Measurements from ENCODE around the gene STX3. TPM values are rescaled to one million over a fixed set of nuclear protein-coding genes. Genes with fewer than 3 reads are reported as not detected.

Gene STX3
- total and polyA plus RNA-seq, 2 experiments from 2014 or later, result 19.0 to 65.5 TPM

DNA sequence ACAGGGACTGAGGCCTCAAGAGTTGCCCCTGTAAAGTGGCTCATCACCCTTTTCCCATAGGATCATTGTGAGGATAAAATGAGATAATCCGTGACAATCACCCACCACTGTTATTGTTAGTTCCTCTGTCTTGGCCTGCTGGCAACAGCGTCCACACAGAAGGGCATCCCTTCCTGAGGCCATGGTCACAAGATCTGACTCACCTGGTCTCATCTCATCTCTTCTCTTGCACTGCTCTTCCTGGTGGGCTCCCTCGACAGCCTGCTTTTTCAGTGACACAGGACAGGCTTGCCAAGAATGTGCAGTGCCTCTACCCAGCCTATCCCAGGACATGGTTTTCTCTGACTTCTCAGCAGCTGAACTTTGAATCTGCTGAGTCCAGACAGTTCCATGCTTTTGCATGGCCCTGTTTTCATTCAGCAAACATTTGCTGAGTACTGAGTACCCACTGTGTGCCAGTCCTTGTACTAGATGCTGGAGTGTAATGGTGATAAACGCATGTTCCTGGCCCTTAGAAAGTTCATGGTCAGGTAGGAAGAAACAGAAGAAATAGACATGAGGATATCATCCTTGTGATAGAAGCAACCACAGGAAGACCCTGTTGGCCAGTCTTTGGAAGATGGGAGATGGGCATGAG lies 3.3 kb downstream of the STX3 start:
- H3K4me3 Mint-ChIP-seq, result no peak overlapping the region
- H3K4me1 ChIP-seq (ENCODE audit: insufficient read depth), result peaks cover 16% of the 10 kb centered on the region
- H3K4me3 ChIP-seq, result no peak overlapping the region
- TF ChIP-seq, protein P1, sequence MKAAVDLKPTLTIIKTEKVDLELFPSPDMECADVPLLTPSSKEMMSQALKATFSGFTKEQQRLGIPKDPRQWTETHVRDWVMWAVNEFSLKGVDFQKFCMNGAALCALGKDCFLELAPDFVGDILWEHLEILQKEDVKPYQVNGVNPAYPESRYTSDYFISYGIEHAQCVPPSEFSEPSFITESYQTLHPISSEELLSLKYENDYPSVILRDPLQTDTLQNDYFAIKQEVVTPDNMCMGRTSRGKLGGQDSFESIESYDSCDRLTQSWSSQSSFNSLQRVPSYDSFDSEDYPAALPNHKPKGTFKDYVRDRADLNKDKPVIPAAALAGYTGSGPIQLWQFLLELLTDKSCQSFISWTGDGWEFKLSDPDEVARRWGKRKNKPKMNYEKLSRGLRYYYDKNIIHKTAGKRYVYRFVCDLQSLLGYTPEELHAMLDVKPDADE (IDR thresholded peaks at IDR 0.05), result no peak
- TF ChIP-seq EZH2 (IDR thresholded peaks at IDR 0.05; ENCODE audit: low read depth, unreplicated experiment) (no peak), JUNB (IDR thresholded peaks at IDR 0.05; ENCODE audit: unreplicated experiment) (no peak), NANOG (IDR thresholded peaks at IDR 0.05; ENCODE audit: borderline replicate concordance) (no peak), EZH2phosphoT487 (IDR thresholded peaks at IDR 0.05; ENCODE audit: unreplicated experiment) (no peak), ZNF331 (CRISPR knock-in tag; IDR thresholded peaks at IDR 0.05; ENCODE audit: low read depth) (no peak), ZNF114 (CRISPR knock-in tag; IDR thresholded peaks at IDR 0.05) (no peak), POLR2AphosphoS5 (IDR thresholded peaks at IDR 0.05; ENCODE audit: low read depth) (no peak)
- TF ChIP-seq, protein P2, sequence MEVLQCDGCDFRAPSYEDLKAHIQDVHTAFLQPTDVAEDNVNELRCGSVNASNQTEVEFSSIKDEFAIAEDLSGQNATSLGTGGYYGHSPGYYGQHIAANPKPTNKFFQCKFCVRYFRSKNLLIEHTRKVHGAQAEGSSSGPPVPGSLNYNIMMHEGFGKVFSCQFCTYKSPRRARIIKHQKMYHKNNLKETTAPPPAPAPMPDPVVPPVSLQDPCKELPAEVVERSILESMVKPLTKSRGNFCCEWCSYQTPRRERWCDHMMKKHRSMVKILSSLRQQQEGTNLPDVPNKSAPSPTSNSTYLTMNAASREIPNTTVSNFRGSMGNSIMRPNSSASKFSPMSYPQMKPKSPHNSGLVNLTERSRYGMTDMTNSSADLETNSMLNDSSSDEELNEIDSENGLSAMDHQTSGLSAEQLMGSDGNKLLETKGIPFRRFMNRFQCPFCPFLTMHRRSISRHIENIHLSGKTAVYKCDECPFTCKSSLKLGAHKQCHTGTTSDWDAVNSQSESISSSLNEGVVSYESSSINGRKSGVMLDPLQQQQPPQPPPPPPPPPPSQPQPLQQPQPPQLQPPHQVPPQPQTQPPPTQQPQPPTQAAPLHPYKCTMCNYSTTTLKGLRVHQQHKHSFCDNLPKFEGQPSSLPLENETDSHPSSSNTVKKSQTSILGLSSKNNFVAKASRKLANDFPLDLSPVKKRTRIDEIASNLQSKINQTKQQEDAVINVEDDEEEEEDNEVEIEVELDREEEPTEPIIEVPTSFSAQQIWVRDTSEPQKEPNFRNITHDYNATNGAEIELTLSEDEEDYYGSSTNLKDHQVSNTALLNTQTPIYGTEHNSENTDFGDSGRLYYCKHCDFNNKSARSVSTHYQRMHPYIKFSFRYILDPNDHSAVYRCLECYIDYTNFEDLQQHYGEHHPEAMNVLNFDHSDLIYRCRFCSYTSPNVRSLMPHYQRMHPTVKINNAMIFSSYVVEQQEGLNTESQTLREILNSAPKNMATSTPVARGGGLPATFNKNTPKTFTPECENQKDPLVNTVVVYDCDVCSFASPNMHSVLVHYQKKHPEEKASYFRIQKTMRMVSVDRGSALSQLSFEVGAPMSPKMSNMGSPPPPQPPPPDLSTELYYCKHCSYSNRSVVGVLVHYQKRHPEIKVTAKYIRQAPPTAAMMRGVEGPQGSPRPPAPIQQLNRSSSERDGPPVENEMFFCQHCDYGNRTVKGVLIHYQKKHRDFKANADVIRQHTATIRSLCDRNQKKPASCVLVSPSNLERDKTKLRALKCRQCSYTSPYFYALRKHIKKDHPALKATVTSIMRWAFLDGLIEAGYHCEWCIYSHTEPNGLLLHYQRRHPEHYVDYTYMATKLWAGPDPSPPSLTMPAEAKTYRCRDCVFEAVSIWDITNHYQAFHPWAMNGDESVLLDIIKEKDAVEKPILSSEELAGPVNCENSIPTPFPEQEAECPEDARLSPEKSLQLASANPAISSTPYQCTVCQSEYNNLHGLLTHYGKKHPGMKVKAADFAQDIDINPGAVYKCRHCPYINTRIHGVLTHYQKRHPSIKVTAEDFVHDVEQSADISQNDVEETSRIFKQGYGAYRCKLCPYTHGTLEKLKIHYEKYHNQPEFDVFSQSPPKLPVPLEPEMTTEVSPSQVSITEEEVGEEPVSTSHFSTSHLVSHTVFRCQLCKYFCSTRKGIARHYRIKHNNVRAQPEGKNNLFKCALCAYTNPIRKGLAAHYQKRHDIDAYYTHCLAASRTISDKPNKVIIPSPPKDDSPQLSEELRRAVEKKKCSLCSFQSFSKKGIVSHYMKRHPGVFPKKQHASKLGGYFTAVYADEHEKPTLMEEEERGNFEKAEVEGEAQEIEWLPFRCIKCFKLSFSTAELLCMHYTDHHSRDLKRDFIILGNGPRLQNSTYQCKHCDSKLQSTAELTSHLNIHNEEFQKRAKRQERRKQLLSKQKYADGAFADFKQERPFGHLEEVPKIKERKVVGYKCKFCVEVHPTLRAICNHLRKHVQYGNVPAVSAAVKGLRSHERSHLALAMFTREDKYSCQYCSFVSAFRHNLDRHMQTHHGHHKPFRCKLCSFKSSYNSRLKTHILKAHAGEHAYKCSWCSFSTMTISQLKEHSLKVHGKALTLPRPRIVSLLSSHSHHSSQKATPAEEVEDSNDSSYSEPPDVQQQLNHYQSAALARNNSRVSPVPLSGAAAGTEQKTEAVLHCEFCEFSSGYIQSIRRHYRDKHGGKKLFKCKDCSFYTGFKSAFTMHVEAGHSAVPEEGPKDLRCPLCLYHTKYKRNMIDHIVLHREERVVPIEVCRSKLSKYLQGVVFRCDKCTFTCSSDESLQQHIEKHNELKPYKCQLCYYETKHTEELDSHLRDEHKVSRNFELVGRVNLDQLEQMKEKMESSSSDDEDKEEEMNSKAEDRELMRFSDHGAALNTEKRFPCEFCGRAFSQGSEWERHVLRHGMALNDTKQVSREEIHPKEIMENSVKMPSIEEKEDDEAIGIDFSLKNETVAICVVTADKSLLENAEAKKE (CRISPR knock-in tag; IDR thresholded peaks at IDR 0.05), result no peak
- TF ChIP-seq, protein P3, sequence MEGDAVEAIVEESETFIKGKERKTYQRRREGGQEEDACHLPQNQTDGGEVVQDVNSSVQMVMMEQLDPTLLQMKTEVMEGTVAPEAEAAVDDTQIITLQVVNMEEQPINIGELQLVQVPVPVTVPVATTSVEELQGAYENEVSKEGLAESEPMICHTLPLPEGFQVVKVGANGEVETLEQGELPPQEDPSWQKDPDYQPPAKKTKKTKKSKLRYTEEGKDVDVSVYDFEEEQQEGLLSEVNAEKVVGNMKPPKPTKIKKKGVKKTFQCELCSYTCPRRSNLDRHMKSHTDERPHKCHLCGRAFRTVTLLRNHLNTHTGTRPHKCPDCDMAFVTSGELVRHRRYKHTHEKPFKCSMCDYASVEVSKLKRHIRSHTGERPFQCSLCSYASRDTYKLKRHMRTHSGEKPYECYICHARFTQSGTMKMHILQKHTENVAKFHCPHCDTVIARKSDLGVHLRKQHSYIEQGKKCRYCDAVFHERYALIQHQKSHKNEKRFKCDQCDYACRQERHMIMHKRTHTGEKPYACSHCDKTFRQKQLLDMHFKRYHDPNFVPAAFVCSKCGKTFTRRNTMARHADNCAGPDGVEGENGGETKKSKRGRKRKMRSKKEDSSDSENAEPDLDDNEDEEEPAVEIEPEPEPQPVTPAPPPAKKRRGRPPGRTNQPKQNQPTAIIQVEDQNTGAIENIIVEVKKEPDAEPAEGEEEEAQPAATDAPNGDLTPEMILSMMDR (conservative IDR thresholded peaks at IDR 0.05; ENCODE audit: low read depth in 2 of 2), result no peak
- TF ChIP-seq, protein P4, sequence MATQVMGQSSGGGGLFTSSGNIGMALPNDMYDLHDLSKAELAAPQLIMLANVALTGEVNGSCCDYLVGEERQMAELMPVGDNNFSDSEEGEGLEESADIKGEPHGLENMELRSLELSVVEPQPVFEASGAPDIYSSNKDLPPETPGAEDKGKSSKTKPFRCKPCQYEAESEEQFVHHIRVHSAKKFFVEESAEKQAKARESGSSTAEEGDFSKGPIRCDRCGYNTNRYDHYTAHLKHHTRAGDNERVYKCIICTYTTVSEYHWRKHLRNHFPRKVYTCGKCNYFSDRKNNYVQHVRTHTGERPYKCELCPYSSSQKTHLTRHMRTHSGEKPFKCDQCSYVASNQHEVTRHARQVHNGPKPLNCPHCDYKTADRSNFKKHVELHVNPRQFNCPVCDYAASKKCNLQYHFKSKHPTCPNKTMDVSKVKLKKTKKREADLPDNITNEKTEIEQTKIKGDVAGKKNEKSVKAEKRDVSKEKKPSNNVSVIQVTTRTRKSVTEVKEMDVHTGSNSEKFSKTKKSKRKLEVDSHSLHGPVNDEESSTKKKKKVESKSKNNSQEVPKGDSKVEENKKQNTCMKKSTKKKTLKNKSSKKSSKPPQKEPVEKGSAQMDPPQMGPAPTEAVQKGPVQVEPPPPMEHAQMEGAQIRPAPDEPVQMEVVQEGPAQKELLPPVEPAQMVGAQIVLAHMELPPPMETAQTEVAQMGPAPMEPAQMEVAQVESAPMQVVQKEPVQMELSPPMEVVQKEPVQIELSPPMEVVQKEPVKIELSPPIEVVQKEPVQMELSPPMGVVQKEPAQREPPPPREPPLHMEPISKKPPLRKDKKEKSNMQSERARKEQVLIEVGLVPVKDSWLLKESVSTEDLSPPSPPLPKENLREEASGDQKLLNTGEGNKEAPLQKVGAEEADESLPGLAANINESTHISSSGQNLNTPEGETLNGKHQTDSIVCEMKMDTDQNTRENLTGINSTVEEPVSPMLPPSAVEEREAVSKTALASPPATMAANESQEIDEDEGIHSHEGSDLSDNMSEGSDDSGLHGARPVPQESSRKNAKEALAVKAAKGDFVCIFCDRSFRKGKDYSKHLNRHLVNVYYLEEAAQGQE (IDR thresholded peaks at IDR 0.05; ENCODE audit: unreplicated experiment), result no peak
- H3K27me3 Mint-ChIP-seq (ENCODE audit: insufficient read depth, low read depth, poor library complexity), result peaks cover 17% of the 10 kb centered on the region
- H4K20me1 ChIP-seq (replicated peaks; ENCODE audit: insufficient read depth), result peaks cover 32% of the 10 kb centered on the region
- no peaks in the 10 kb centered on the region for H3K36me3 ChIP-seq (ENCODE audit: insufficient read depth)
- no peak overlapping the region for H3K27ac Mint-ChIP-seq
- peaks cover 31% of the 10 kb centered on the region for H3K4me1 Mint-ChIP-seq
- H3K27me3 ChIP-seq (ENCODE audit: insufficient read depth), result no peaks in the 10 kb centered on the region
- H3K9me2 ChIP-seq (ENCODE audit: insufficient read depth), result no peaks in the 10 kb centered on the region
- DNase-seq (ENCODE audit: low spot score), result no peak
- H2AFZ ChIP-seq, result no peak overlapping the region
- H3K9me3 Mint-ChIP-seq, result no peaks in the 10 kb centered on the region
- ATAC-seq, result no peak
- peaks cover 11% of the 10 kb centered on the region for H3K36me3 Mint-ChIP-seq (ENCODE audit: low read depth)
- H3K4me2 ChIP-seq, result no peak overlapping the region
- peaks cover 79% of the 10 kb centered on the region for H3K79me2 ChIP-seq (replicated peaks; ENCODE audit: insufficient read depth)
- H3K27ac ChIP-seq (ENCODE audit: low read depth), result no peak overlapping the region
- peaks cover 10% of the 10 kb centered on the region; the same call in 1 of the 2 replicates for H3F3A ChIP-seq (replicated peaks; ENCODE audit: low read depth)
